HG02840 (cell line): ENCODE data around the gene RNF41.
"Not testable (repeated sequence)": the region's sequence is repeated elsewhere in the genome, so short reads cannot be mapped to it uniquely, and the experiment has no call there.

Experiments used
- ATAC-seq: cut with Tn5 transposase; IDR thresholded peaks from one replicate; pipeline ENCODE4 v1.9.1; 2021; ENCODE audit warnings: mild to moderate bottlenecking, moderate library complexity, moderate number of reproducible peaks; ENCODE audit not compliant: unreplicated experiment, low FRiP score

RNF41 gene

DNA sequence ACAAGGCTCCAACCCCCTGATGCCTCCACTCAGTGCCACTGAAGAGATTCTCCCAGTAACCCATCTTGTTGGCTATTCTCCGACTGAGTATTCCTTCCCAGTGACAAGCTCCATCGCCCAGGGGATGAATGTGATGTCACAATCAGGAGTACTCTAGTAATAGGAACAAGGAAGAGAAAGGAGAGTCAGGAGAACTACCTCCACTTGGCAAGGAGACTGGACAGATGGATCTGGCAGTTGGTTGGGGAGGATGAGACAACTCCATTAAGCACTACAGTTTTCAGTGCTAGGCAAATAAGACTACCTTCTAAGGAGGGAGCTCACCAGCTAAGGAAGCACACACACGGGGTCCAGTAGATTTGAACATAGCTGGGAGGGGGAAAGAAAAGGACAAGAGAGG is 5.3 kb downstream of the RNF41 start:
- no peak for ATAC-seq

GRCh38 chr12:56213878-56214277 is 7.8 kb downstream of the RNF41 start:
- no peak for ATAC-seq

GRCh38 chr12:56212361-56212760 is 9.4 kb downstream of the RNF41 start:
- ATAC-seq: no peak

- no peak for ATAC-seq
Observed at GRCh38 chr12:56208006-56208405, 13.7 kb downstream of the RNF41 start.

DNA sequence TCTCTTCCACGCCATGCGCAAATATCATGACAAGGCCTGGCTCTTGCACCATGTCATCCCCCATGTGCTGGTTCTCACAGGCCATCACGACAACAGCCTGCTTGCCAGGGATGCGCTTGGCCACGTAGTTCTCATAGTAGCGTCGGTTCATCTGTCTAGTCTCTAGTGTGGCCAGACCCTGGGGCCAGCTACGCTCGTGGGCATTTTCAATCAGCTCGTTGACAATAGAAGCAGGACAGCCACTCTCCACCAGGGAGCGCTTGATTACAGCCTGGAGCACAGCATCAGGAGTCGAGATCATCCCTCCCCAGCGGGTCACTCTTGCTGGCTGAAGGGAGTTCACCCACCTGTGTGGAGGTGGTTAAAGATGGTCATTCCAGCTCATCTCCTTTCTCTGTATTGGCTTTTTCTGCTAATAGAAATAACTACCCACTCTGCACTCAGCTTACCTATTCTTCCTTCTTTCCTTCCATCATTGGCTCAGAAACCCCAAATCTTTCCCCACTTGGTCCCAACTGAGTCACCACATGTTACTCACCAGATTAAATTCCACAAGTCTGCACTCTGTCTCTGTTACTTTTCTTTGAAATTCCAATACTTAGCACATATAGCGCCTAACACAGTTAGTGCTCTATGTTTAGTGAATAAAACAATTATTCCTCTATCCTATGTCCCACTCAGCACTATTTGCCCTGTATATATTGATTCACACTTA is 15.1 kb downstream of the RNF41 start:
- no peak for ATAC-seq

DNA sequence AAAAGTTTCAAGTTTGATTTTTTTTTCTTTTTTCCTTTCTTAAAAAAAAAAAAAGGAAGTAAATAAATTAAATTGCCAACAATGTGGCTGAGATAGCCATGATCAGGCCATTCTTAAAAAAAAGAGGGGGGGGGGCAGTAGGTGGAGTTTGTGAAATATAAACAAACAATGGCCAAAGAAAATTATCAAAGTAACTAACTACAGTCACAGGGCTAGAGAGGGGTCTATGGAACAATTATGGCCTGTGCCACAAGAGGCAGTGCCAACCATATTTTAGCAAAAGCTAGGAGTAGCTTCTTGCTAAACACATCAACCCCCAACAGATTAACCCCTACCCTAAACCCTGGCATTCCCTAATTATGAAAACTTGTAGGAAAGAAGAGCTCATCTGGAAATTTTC is 16.3 kb downstream of the RNF41 start:
- ATAC-seq: no peak

DNA sequence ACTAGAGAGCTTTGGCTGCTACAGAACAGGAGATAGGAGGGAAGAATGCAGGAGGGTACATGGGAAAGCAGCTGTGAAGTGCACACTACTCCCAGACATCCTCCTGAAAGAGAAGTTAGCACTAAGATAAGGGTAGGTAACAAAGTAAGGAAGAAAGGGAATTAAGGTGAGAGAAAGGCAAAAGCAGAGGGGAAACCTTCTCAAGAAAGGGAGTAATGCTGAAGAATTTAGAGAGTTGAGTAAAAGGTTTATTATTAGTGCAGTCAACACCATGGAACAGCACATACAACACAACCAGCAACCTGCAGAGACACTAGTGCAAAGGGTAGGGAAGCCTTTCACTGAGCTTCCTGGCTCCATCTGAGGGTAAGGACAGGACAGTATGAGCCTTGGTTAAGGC is 17.4 kb downstream of the RNF41 start:
- no peak for ATAC-seq

DNA sequence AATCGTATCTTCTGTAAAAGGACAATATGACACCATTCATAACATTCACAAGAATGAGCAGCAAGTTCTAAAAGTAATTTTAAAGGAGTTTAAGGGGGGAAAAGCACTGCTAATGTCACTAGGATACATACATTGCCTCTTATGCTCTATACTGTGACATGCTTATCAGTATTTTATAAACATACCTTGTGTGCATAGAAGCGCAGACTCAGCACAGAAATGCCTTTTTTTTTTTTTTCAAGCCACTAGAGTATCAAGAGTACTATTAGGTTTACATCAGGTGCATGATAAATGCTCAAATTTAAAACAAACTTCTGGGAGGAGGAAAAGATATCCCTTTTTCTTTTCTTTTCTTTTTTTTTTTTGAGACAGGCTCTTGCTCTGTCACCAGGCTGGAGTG is 18.9 kb downstream of the RNF41 start:
- no peak for ATAC-seq

DNA sequence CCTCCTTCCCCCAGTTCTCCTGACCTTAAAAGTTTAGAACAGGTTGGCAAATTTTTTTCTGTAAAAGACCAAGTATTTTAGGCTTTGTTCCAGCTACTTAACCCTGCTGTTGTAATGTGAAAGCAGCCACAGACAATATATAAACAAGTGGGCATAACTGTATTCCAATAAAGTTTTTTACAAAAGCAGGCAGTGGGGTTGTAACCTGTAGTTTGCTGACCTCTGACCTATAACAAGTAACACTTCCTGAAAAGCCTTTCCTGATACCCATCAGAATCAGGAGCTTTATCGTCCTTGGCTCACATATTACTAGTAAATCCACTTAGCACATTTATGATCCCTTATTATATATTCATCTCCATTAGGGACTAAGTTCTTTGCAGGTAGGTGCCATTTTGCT is 19.4 kb downstream of the RNF41 start:
- no peak for ATAC-seq

DNA sequence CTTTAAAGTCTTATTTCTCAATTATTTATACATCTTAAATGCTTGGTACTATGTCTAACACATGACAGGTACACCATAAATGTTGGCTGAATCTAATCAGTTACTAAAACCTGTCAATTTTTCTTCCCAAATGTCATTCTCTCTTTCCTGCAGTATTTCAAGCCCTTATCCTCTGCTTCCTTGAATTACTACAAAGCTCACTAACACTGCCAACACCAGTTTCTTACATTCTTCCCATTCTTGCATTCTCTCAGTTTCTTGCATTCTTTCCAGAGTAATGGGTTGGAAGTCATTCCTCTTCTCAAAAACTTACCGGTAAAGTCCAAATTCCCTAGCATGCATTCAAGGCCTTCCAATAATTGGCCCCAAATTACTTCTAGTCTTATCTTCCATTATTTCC is 22.9 kb downstream of the RNF41 start:
- no peak for ATAC-seq

- ATAC-seq: no peak
Observed at GRCh38 chr12:56197921-56198635, 23.6 kb downstream of the RNF41 start.

DNA sequence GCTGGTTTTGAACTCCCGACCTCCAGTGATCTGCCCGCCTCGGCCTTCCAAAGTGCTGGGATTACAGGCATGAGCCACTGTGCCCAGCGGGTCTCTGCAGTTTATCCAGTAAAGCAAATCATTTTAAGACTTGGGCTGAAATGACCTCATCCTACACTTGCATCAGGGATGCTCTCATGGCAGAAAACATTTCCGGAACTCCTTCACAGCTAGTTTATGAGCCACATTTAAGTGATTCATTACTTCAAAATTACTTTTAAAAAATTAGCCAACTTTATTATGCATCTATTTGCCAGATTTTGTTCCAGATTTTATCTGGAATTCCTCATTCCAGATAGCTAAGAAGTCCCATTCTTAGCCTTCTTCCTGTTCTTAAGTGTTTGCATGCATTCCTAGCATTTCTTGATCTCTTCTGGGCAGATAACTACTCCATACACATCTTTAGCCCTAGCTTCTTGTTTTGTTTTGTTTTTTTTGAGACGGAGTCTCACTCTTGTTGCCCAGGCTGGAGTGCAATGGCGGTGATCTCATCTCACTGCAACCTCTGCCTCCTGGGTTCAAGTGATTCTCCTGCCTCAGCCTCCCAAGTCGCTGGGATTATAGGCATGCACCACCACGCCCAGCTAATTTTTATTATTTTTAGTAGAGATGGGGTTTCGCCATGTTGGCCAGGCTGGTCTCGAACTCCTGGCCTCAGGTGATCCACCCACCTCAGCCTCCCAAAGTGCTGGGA is 24.7 kb downstream of the RNF41 start:
- not testable (repeated sequence) for ATAC-seq

GRCh38 chr12:56193025-56193578 is 28.6 kb downstream of the RNF41 start:
- ATAC-seq: no peak

GRCh38 chr12:56192582-56192981 is 29.1 kb downstream of the RNF41 start:
- ATAC-seq: no peak

DNA sequence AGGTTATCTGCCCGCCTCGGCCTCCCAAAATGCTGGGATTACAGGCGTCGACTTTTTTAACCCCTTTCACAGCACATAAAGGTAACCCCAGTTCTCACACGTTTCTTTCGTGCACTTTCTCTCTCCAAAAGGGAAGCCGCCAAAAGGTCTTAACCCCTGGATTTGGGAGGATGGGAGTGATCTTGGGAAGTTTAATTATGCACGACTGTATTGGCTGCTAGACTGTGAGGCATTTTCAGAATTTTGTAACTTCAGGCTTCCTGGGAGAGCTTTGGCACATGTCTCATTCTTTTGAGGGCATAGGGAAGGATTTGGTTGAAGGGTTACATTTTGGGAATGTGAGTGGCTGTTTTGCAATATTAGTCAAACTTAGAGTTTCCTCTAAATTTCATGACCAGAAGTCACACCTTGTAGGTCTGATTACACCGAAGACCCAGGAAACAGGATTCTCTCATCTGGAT is 31.0 kb downstream of the RNF41 start:
- ATAC-seq: no peak

DNA sequence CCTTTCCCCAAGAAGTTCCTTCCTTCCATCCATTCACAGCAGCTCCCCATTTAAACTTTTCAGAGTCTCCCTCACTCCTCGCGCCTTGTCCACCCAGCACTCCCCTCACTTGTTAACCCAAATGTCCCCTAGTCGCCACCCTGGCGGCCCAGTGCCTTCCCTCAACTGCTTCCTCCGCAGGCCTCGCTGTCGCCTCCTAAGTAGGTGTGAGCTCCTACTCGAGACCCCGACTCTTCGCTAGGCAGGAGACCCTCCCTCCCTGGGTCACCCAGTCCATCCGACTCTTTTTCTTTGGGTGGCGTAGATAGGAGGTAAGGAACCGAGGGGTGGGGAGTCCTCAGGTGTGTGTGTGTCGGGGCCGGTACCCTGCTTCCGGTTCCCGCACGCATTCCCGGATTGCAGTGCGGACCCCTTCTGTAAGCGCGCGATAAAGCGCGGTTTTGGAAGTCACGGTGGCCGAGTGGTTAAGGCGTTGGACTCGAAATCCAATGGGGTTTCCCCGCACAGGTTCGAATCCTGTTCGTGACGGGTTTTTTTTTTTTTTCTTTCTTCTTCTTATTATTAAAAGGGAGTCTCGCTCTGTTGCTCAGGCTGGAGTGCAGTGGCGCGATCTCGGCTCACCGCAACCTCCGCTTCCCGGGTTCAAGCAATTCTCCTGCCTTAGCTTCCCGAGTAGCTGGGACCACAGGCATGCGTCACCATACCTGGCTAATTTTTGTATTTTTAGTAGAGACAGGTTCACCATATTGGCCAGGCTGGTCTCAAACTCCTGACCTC is 31.6 kb downstream of the RNF41 start:
- no peak for ATAC-seq

GRCh38 chr12:56189099-56189917 is 32.4 kb downstream of the RNF41 start, which contains the start of gene SMARCC2:
Gene SMARCC2, minus strand, starts transcription at chr12:56189483. Its CDS starts 22 bp downstream, at chr12:56189461.
- no peak for ATAC-seq

- ATAC-seq: no peak
Observed at GRCh38 chr12:56188778-56189098, 33.0 kb downstream of the RNF41 start.

GRCh38 chr12:56188131-56188777 is 33.5 kb downstream of the RNF41 start:
- no peak for ATAC-seq
